GM19397 (cell line): ENCODE results near the gene TUBA8.
A peak's percentile ranks its signal among the peaks of the same experiment; 100 is the strongest.

Experiments used
- ATAC-seq: cut with Tn5 transposase; IDR thresholded peaks from one replicate; pipeline ENCODE4 v1.9.1; 2021; ENCODE audit warnings: mild to moderate bottlenecking, moderate library complexity; ENCODE audit not compliant: unreplicated experiment

TUBA8 gene

DNA sequence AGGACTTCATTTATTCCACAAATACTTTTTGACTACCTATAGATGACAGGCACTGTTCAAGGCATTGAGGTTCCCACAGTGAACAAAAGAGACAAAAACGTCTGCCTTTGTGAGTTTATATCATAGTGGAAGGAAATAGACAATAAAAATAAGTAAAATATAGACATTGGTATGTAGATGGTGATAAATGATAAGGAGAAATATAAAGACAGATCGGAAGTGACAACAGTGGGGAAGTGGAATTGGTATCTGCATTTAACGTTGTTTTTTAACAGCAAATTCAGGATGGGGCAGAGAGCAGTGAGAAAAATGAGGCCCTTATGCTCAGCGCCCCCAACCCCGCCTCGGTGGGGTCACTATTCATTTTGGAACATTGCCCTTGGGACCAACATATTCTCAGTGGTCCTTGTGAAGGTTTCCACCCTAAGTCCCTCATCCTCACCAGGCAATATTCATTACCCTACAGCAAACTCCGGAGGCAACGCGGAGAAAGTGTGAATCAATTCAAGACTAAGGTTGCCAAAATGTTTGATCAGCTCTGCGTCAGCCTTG, 33.4 kb upstream of the TUBA8 start:
- peak; percentile 4 for ATAC-seq

- ATAC-seq = peak; percentile 91
These were observed 32.8 kb upstream of the TUBA8 start, which contains the start of gene PEX26 for GRCh38 chr22:18077639-18078328. TSS of gene PEX26 (plus strand) at chr22:18077990. CDS start at chr22:18078377, 387 bp downstream.

DNA sequence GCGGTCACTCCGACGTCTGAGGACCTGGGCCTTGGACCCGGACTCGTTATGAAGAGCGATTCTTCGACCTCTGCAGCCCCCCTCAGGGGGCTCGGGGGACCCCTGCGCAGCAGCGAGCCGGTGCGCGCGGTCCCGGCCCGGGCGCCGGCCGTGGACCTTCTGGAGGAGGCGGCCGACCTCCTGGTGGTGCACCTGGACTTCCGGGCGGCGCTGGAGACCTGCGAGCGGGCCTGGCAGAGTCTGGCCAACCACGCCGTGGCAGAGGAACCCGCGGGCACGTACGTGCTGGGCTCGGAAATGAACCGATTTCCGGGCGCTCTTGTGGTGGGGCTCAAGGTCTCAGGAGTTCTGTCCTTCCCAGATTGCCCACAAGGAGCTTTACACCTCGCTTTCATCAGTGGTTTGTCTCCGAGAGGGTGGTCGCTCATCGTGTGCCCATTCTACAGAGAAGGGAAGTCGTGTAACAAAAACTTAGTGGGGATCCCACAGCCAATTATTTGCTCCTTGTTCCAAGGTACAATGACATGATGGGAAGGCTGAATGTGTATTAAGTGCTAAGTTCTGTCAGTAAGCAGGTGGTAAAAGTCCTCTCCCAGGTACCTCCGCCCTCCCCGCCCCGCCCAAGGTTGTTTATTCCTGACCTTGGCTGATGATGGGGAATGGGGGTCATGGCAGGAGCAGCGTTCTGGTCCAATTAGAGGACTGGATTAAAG, 32.1 kb upstream of the TUBA8 start:
- peak; percentile 19 for ATAC-seq

- no peak for ATAC-seq
These were observed 30.8 kb upstream of the TUBA8 start for GRCh38 chr22:18079706-18080233.

DNA sequence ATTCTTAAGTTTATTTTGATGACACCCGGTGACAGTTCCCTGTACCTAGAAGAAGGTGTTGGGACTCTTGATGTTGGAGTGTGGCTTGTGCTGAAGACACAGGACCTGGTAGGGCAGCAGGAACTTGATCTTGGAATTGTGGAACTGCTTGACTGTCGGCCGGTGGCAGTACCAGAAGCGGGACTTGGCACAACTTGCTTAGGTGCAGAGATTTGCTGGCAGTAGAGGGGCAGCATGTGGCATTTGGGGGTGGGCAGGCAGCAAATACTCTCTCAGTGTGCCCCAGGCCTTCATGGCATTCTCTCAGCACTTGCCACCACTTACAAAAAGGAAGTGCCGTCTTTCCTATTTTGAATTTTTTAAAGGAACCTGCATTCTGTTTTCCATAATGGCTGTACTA, 29.2 kb upstream of the TUBA8 start:
- ATAC-seq = no peak

- ATAC-seq = no peak
These were observed 28.1 kb upstream of the TUBA8 start for GRCh38 chr22:18082467-18082866.

- no peak for ATAC-seq
These were observed 27.2 kb upstream of the TUBA8 start for GRCh38 chr22:18083406-18083805.

DNA sequence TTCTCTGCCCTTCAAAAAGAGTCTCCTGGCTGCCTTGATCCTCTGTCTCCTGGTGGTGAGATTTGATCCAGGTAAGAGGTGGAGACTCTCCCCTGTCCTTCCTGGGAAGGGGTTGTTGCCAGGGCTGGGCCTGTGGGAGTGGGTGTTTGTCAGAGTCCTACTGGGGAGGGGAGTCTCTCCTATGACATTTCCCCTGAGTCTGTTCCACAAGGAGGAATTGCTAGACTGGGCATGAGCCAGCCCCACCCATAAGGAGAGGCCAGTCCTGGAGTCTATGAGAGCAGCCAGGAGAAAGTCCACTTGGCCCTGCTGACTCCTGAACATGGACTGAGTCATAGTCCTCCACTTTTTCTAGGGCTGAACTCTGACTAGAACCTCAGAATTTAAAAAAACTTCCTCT, 25.4 kb upstream of the TUBA8 start:
- ATAC-seq = no peak

GRCh38 chr22:18087350-18087855, 23.2 kb upstream of the TUBA8 start:
- no peak for ATAC-seq

DNA sequence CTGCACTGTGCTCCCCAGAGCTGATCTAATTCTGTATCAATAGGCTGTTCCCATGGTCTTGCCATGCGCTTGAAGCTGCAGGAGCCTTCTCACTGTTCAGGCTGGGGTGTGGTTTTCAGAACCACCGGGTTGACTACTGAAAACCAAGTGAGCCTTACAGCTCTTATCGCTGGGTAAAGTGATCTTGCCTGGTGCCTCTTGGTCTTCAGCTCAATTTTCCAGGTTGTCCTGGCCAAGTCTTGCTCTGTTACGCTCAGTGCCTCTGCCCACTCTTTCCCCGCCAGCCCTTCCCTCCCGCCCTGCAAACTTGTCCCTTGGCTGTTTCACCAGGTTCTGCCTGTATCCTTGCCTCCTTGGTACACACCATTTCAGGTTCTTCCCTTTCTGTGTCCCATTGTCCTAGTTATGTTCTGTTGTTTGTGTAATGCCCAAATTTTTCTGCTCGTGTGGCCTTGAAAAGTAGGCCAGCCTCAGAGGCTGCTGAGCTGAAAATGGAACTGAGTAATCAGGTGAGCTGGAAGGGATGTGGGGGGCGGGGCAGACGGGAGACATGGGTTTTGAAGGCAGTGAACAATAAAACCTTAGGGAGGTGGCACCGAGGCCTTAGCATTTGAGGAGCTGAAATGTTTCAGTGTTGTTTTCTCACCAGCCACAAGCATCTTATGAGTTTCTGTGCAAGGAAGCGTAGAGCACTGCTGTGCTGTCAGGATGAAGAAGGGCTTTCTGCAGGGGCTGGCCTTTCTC, 21.6 kb upstream of the TUBA8 start:
- no peak for ATAC-seq

- no peak for ATAC-seq
These were observed 20.3 kb upstream of the TUBA8 start for GRCh38 chr22:18090286-18090685.

DNA sequence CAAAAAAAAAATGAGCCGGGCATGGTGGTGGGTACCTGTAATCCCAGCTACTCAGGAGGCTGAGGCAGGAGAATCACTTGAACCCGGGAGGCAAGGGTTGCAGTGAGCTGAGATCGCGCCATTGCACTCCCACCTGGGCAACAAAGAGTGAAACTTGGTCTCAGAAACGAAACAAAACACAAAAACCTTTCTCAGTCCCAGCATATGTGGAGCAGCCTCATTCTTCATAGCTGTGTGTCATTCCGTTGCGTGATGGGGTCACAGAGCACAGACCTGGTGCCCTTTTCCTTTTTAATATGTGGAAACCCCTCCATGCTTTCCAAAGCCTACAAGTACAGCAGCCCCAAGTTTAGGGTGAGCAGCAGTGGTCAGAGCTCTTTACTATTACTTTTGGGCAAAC, 19.1 kb upstream of the TUBA8 start:
- no peak for ATAC-seq

DNA sequence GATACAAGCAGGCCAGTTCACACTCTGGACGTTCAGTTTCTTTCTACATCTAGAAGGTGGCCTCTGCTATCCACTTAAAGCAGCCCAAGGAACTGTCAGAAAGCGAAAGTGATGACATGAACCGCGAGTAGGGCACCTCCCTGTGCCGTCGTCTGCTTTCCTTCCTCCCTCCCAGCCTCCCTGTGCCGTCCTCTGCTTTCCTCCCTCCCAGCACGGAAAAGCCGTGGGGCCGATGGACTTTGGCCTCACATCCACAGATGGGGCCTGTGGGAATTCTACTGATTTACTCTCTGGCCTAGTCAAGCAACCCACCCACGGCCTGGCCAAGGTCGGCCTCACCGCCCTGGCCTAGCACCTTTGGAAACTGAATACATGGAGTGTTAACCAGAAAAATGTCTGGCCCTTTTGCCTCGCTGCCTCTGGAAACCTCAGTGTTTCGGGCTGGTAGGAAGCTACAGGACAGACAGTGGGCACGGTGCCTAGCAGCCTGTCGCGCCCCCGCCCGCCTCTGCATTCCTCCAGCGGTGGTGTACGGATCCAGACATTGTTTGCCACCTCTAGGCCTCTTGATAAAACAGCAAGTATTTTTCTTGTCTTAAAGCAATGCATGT, 18.6 kb upstream of the TUBA8 start:
- no peak for ATAC-seq

DNA sequence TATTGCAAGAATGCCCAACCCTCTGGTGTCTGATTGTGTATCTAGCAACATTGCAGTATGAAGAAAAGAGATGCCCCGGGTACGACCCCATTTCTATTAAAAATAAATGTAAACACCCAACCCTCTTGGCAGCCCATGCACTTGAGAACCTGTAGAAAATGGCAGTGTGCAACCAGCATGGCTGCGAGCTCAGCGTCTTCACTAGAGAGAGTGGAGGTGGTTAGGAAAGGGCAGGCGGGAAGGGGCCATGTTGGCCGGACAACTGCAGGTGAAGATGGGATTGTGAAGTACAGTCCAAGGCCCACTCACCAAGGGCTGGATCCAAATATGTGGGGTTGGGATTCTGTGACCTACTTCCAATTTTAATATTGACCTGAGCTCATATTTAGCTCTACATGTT, 16.9 kb upstream of the TUBA8 start:
- no peak for ATAC-seq

GRCh38 chr22:18095101-18095805, 15.4 kb upstream of the TUBA8 start:
- no peak for ATAC-seq

DNA sequence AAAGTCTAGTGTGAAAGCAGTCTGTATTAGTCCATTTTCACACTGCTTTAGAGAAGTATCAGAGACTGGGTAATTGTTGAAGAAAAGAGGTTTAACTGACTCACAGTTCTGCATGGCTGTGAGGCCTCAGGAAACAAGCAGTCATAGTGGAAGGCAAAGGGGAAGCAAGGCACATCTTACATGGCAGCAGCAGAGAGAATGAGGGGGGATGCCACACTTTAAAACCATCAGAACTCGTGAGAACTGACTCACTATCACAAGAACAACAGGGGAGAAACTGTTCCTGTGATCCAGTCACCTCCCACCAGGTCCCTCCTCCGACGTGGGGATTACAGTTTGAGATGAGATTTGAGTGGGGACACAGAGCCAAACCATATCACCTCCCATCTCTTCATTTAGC, 13.8 kb upstream of the TUBA8 start:
- ATAC-seq = no peak

GRCh38 chr22:18100781-18101180, 9.8 kb upstream of the TUBA8 start:
- no peak for ATAC-seq

DNA sequence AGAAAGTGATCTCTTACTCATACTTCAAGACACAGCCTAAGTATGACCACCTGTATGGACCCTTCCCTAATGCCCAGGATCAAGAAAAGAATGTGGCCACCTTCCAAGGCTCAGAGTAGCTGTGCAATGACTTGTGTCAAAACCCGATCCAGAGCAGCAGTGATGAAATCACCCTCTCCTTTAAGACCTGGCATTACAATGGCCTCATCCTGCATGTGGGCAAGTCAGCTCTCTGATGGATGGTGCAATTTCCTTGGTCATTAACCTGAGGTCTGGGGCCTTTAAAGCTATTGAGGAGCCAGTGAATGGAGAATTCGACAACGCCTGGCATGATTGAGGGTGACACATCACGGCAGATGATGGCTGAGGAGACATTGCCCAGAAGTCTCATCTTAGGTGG, 9.1 kb upstream of the TUBA8 start:
- ATAC-seq = no peak

DNA sequence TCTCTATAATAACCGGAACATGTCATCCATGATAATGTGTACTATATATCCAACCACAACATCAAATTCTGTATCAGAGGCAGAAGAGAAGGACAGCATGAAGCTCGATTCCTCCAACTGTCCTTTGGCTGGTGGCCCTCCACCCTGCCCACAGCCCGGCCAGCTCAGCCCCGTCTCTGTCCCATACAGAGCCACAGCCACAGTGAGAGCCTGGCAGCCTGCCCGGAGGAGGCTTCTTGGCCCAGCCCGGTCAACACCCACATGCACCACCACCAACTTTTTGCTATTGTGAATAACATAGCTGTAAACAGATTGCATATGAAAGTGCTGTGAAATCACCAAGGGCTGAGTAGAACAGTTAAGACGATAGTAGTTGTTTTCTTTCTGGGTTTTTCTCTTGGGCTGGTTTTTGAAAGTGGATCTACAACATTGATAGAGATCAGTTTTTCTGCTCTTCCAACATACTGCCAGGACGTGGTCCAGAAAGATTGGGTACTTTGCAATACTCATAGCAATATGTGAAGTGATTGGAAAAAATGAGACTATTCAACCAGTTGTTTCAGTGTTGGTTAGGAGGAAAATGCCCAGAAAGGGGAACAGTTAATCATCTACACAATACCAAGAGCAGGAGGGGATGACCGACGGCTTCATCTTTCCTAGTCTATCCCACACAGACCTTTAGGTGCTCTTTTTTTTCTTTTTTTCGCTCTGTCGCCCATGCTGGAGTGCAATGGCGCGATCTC, 6.9 kb upstream of the TUBA8 start:
- no peak for ATAC-seq
